ENCODE data around the gene GLT6D1. TPM values are rescaled to one million over a fixed set of nuclear protein-coding genes. Genes with fewer than 3 reads are reported as not detected.

Gene GLT6D1
- total RNA-seq, 1 donor from 2014 or later = not detected

DNA sequence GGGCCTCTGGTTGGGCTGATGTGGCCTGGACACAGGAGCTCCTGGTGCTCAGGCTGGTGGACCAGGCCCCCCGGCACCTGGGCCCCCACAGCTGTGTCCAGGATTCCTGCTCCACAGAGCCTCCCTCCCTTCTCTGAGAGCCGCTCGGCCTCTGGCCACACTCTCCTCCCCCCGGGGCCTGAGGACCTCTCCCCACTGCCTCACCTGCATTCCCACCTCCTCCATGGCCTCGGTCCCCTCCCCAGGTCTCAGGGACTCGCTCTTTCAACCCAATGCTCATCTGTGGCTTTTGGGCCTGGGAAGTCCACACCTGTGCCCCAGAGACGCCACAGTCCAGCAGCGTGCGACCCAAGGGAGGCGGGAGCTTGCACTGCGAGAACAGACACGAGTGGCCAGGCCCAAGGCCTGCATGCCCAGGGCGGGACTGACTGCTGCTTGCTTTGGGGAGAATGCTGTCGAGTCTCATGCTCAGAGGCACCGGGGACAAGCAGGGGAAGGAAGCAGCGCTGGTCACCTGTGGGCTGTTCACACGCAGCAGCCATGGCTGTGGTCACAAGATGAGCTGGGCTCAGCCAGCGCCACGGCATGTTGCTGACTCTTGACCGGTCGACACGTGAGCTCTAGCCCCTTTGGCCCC, 63.2 kb downstream of the GLT6D1 start:
- DNase-seq (ENCODE audit: low read depth) = no peak
- Histone ChIP-seq H3K4me3 (ENCODE audit: low read depth, low read length) (no peak overlapping the region), H3K36me3 (ENCODE audit: control insufficient read depth, insufficient read depth, low read length) (no peaks in the 10 kb centered on the region), H3K27me3 (ENCODE audit: control insufficient read depth, insufficient read depth, low read length) (no peaks in the 10 kb centered on the region)
- TF ChIP-seq, protein P1, sequence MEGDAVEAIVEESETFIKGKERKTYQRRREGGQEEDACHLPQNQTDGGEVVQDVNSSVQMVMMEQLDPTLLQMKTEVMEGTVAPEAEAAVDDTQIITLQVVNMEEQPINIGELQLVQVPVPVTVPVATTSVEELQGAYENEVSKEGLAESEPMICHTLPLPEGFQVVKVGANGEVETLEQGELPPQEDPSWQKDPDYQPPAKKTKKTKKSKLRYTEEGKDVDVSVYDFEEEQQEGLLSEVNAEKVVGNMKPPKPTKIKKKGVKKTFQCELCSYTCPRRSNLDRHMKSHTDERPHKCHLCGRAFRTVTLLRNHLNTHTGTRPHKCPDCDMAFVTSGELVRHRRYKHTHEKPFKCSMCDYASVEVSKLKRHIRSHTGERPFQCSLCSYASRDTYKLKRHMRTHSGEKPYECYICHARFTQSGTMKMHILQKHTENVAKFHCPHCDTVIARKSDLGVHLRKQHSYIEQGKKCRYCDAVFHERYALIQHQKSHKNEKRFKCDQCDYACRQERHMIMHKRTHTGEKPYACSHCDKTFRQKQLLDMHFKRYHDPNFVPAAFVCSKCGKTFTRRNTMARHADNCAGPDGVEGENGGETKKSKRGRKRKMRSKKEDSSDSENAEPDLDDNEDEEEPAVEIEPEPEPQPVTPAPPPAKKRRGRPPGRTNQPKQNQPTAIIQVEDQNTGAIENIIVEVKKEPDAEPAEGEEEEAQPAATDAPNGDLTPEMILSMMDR (IDR thresholded peaks at IDR 0.05; ENCODE audit: insufficient read depth, low read length, poor library complexity, severe bottlenecking) = no peak

DNA sequence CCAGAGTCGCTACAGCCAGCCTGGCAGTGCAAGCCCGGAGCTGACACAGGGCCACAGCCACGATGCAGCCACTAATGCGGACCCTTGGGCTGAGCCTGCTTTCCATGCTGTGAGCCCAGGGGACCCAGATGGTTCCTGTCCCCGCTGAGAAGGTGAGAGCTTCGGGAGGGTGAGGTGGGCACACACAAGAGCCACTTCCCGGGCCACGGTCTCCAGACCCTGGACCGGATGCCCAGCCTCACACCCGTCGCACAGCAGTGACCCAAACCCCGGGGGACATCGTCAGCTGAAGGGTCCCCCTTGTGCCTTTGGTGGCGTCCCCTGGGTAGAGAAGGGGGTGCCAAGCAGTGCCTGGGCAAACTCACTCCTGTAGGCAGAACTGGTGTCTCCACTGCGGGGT, 64.4 kb downstream of the GLT6D1 start:
- TF ChIP-seq, protein P1 (IDR thresholded peaks at IDR 0.05; ENCODE audit: insufficient read depth, low read length, poor library complexity, severe bottlenecking) = no peak
- Histone ChIP-seq H3K4me3 (ENCODE audit: low read depth, low read length) (no peak overlapping the region), H3K27me3 (ENCODE audit: control insufficient read depth, insufficient read depth, low read length) (no peaks in the 10 kb centered on the region), H3K36me3 (ENCODE audit: control insufficient read depth, insufficient read depth, low read length) (no peaks in the 10 kb centered on the region)
- no peak for DNase-seq (ENCODE audit: low read depth)

DNA sequence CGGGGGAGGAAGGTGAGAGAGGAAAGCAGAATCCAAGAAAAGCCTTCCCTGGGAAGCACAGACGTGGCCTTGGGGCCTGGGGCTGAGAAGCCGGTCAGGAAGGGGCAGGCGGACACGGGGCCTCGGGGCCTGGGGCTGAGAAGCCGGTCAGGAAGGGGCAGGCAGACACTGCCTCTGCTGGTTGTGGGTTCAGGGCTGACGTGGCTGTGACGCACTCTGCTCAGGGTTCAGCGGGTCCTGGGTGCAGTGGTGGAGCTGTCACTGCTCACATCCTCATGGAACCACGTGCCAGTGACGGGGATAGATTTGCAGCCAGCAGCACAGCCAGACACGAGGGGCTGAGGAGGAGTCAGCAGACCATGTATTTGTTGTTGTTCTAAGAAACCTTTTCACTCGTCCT, 65.0 kb downstream of the GLT6D1 start:
- Histone ChIP-seq H3K27me3 (ENCODE audit: control insufficient read depth, insufficient read depth, low read length) (no peaks in the 10 kb centered on the region), H3K4me3 (ENCODE audit: low read depth, low read length) (no peak overlapping the region), H3K36me3 (ENCODE audit: control insufficient read depth, insufficient read depth, low read length) (no peaks in the 10 kb centered on the region)
- TF ChIP-seq, protein P1 (IDR thresholded peaks at IDR 0.05; ENCODE audit: insufficient read depth, low read length, poor library complexity, severe bottlenecking) = no peak
- DNase-seq (ENCODE audit: low read depth) = no peak

Other genes with a start within 250 kb of the GLT6D1 start
- 47.2 and 48.0 TPM in 2 replicates for gene PPP1R26, start 159.8 kb downstream of the GLT6D1 start, total RNA-seq
- gene MRPS2, start 138.9 kb downstream of the GLT6D1 start, total RNA-seq = 72.4 and 93.2 TPM in 2 replicates
- not detected in 2 replicates for gene LCN1, start 118.1 kb downstream of the GLT6D1 start, total RNA-seq
- not detected in 2 replicates for gene OBP2A, start 93.4 kb downstream of the GLT6D1 start, total RNA-seq
- gene PAEP, start 77.8 kb downstream of the GLT6D1 start, total RNA-seq = 0.21 TPM in 1 of 2 replicates, not detected in the other
- gene LCN9, start 23.8 kb upstream of the GLT6D1 start, total RNA-seq = not detected in 2 replicates
- not detected in 2 replicates for gene SOHLH1, start 59.9 kb upstream of the GLT6D1 start, total RNA-seq
- gene KCNT1, start 62.6 kb upstream of the GLT6D1 start, total RNA-seq = not detected in 2 replicates

Measured in kidney epithelial cell (primary cell).